HCT116 (cell line): ENCODE measurements around the gene ENTPD5. TPM values are rescaled to one million over a fixed set of nuclear protein-coding genes. Genes with fewer than 3 reads are reported as not detected.

Experiments
- ATAC-seq: fragments of 200-7000 bp; cut with Tn5 transposase; 2 replicates; pipeline ENCODE4 v1.9.1; 2020; ENCODE audit warnings: mild to moderate bottlenecking, moderate library complexity
- BruUV-seq: library from RNA; stranded (reverse); fragments of 400-500 nt; replicated peaks from 2 replicates; lab custom pipeline; 2021; lab: Mats Ljungman, UMichigan
- CTCF ChIA-PET: fragments of 300-600 bp; sonication (Branson Sonifier 250); formaldehyde crosslinking; loops from one replicate; lab custom pipeline; 2021; ENCODE audit warnings: antibody characterized with exemption; lab: Charles Lee
- POLR2A ChIA-PET: fragments of 300-600, 350-600 bp; sonication (Branson Sonifier 250); formaldehyde crosslinking; loops from one replicate; lab custom pipeline; 2021; ENCODE audit warnings: antibody characterized with exemption; lab: Charles Lee
- RAD21 ChIA-PET, 2 experiments: fragments of 300-600 bp; sonication (Branson Sonifier 250); formaldehyde crosslinking; loops; one replicate each; lab custom pipeline; 2023; ENCODE audit warnings: low total read pairs in 2 of 2; ENCODE audit not compliant: uncharacterized antibody in 2 of 2, unreplicated experiment in 2 of 2, low non-redundant PET in 1 of 2; lab: Charles Lee
- DNase-seq: peaks from one replicate; pipeline ENCODE4 v3.0.0-alpha.2; 2010; ENCODE audit warnings: low read depth, low spot score
- H2AFZ ChIP-seq: fragments of 200-600 bp; shearing (Covaris generic), sonication (generic); 2 replicates; pipeline ENCODE4 v1.6.1; 2017; ENCODE audit warnings: low read depth, mixed run types, mixed read lengths, antibody characterized with exemption, low read length; ENCODE audit not compliant: poor library complexity, severe bottlenecking
- H3K27ac ChIP-seq: 2 replicates; pipeline ENCODE4 v1.5.1; 2012; ENCODE audit warnings: low read depth, low read length
- H3K27me3 ChIP-seq: fragments of 200-600 bp; sonication (generic); 2 replicates; pipeline ENCODE4 v1.6.1; 2016; ENCODE audit warnings: mixed run types, low read length, mixed read lengths; ENCODE audit not compliant: insufficient read depth
- H3K36me3 ChIP-seq, 2 experiments: fragments of 200-500 bp in 1 of 2; fragments of 200-600 bp in 1 of 2; sonication (Bioruptor generic) in 1 of 2; sonication (generic) in 1 of 2; 2 replicates each; pipeline versions ENCODE4 v1.5.1 to v1.6.1; 2014 to 2016; ENCODE audit warnings: low read length in 2 of 2, inconsistent platforms in 1 of 2, mixed read lengths in 1 of 2, mixed run types in 1 of 2; ENCODE audit not compliant: insufficient read depth in 2 of 2, control insufficient read depth in 1 of 2
- H3K4me1 ChIP-seq, 2 experiments: fragments of 200-600 bp in 1 of 2; sonication (generic) in 1 of 2; 2 replicates each; pipeline versions ENCODE4 v1.5.1 to v1.6.1; 2012 to 2017; ENCODE audit warnings: low read length in 2 of 2, inconsistent platforms in 1 of 2, mild to moderate bottlenecking in 1 of 2, mixed read lengths in 1 of 2, mixed run types in 1 of 2, moderate library complexity in 1 of 2; ENCODE audit not compliant: insufficient read depth in 2 of 2, control insufficient read depth in 1 of 2
- H3K4me2 ChIP-seq: fragments of 200-600 bp; sonication (generic); 2 replicates; pipeline ENCODE4 v1.6.1; 2017; ENCODE audit warnings: mixed run types, low read length, mixed read lengths
- H3K4me3 ChIP-seq, 2 experiments: fragments of 200-600 bp in 1 of 2; sonication (generic) in 1 of 2; replicated peaks in 1 of 2; 2 replicates each; pipeline ENCODE4 v1.5.1; 2011 to 2016; ENCODE audit warnings: low read length in 2 of 2, control low read depth in 1 of 2, low read depth in 1 of 2, mild to moderate bottlenecking in 1 of 2, mixed read lengths in 1 of 2, mixed run types in 1 of 2
- H3K79me2 ChIP-seq: fragments of 200-600 bp; sonication (generic); 2 replicates; pipeline ENCODE4 v1.6.1; 2017; ENCODE audit warnings: mild to moderate bottlenecking, mixed run types, low read length, moderate library complexity, mixed read lengths; ENCODE audit not compliant: insufficient read depth
- H3K9ac ChIP-seq: fragments of 200-600 bp; sonication (generic); 2 replicates; pipeline ENCODE4 v1.6.1; 2016; ENCODE audit warnings: low read length, mixed read lengths
- H3K9me2 ChIP-seq: fragments of 200-600 bp; sonication (generic), shearing (Covaris generic); 2 replicates; pipeline ENCODE4 v1.6.1; 2017; ENCODE audit warnings: mixed run types, mild to moderate bottlenecking, moderate library complexity; ENCODE audit not compliant: insufficient read depth
- H3K9me3 ChIP-seq, 2 experiments: fragments of 200-500 bp in 1 of 2; fragments of 200-600 bp in 1 of 2; sonication (Bioruptor generic) in 1 of 2; sonication (generic) in 1 of 2; 2 replicates each; pipeline ENCODE4 v1.6.1; 2014 to 2017; ENCODE audit warnings: low read length in 2 of 2, mixed read lengths in 2 of 2, inconsistent platforms in 1 of 2, low read depth in 1 of 2, mild to moderate bottlenecking in 1 of 2, mixed run types in 1 of 2, moderate library complexity in 1 of 2; ENCODE audit not compliant: control insufficient read depth in 1 of 2, insufficient read depth in 1 of 2
- H4K20me1 ChIP-seq: fragments of 200-600 bp; sonication (generic), shearing (Covaris generic); 2 replicates; pipeline ENCODE4 v1.6.1; 2017; ENCODE audit warnings: mixed run types, mild to moderate bottlenecking, moderate library complexity; ENCODE audit not compliant: insufficient read depth
- CBX3 ChIP-seq: IDR thresholded peaks from 2 replicates; pipeline ENCODE4 v1.6.1; 2012; ENCODE audit warnings: low read depth
- CEBPB ChIP-seq: IDR thresholded peaks from 2 replicates; pipeline ENCODE4 v1.6.1; 2012; ENCODE audit warnings: low read depth
- CTCF ChIP-seq, 3 experiments: fragments of 200-600 bp in 1 of 3; sonication (generic) in 1 of 3; IDR thresholded peaks in 2 of 3; conservative IDR thresholded peaks in 1 of 3; 2 replicates each; pipeline ENCODE4 v1.5.1; 2012 to 2017; ENCODE audit warnings: low read depth in 2 of 3, low read length in 2 of 3, antibody characterized with exemption in 1 of 3, borderline replicate concordance in 1 of 3, control low read depth in 1 of 3, mild to moderate bottlenecking in 1 of 3, mixed read lengths in 1 of 3, mixed run types in 1 of 3, moderate library complexity in 1 of 3; ENCODE audit not compliant: insufficient read depth in 1 of 3
- POLR2AphosphoS5 ChIP-seq: IDR thresholded peaks from 2 replicates; pipeline ENCODE4 v1.6.1; 2011; ENCODE audit warnings: mild to moderate bottlenecking, low read depth, low read length, moderate library complexity
- RAD21 ChIP-seq: IDR thresholded peaks from 2 replicates; pipeline ENCODE4 v1.6.1; 2012; ENCODE audit warnings: low read depth, mild to moderate bottlenecking
- SIN3A ChIP-seq: IDR thresholded peaks from 2 replicates; pipeline ENCODE4 v1.6.1; 2012; ENCODE audit warnings: low read depth
- SRF ChIP-seq: IDR thresholded peaks from 2 replicates; pipeline ENCODE4 v1.6.1; 2012; ENCODE audit warnings: low read depth
- intact Hi-C: fragments of 100-400 bp; cut with micrococcal nuclease; formaldehyde crosslinking; loops from 2 replicates; pipeline ENCODE4 v1.10.0; 2022
- total RNA-seq: library from RNA; stranded (reverse); gene quantifications from one replicate; pipeline ENCODE4 v1.2.1, GENCODE V29; 2021; ENCODE audit not compliant: unreplicated experiment
- TF ChIP-seq, protein P1 (sequence below): IDR thresholded peaks from 2 replicates; pipeline ENCODE4 v1.6.1; 2012; ENCODE audit warnings: low read depth

Gene ENTPD5
- total RNA-seq, 1 experiment from 2014 or later = 14.4 TPM

DNA sequence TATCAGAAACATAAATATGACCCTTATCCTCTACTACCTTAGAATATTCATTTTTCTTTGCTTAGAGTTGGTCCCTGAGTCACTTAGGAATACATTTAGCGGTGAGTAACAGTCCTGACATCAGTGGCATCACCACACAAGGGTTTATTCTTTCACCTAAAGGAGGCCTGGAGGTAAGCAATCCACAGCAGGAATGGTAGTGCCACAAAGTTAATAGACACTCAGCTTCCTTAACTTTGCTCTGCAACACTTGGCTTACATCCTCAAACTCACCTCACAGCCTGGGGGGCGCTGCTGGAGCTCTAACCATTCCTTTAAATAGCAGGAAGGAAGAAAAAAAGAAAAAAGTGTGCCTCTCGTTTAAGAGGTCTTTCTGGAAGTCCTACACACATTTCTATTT, 29.2 kb upstream of the ENTPD5 start:
- Histone ChIP-seq H3K27ac (no peak overlapping the region), H3K27me3 (no peaks in the 10 kb centered on the region), H3K4me1 (peaks cover 0 to 6% of the 10 kb centered on the region in 2 experiments; a peak in 2 of 4 replicates), H3K9me2 (no peaks in the 10 kb centered on the region), H3K36me3 (no peaks in the 10 kb centered on the region), H3K79me2 (no peaks in the 10 kb centered on the region), H2AFZ (no peak overlapping the region), H4K20me1 (no peaks in the 10 kb centered on the region), H3K4me2 (no peak overlapping the region), H3K9me3 (no peaks in the 10 kb centered on the region), H3K4me3 (no peak overlapping the region), H3K9ac (no peak overlapping the region)
- ChIA-PET CTCF (interaction anchor here (1.0 to 1.3 kb wide), 4 partner anchors 11 to 22 kb away, joined by 3 to 4 read pairs (median 4); no protein-coding TSS in a partner anchor), POLR2A (no interaction called here), RAD21 (no interaction called here)
- intact Hi-C loops = no loop called here
- ATAC-seq (peak; percentile 70), DNase-seq (peak; percentile 16)
- no TSS peak for BruUV-seq
- TF ChIP-seq RAD21 (peak; percentile 30; the same call in 1 of the 2 replicates), CBX3 (no peak), SIN3A (no peak), SRF (no peak), CEBPB (no peak), POLR2AphosphoS5 (no peak), CTCF (IDR thresholded peaks at IDR 0.05 in 2 of 3, conservative IDR thresholded peaks at IDR 0.05 in 1 of 3; ENCODE audit: borderline replicate concordance in 1 of 3, insufficient read depth in 1 of 3, low read depth in 2 of 3, low read length in 2 of 3) (peak in 2 of 3 experiments; percentile 30 to 37; a peak in 3 of 6 replicates)
- TF ChIP-seq, protein P1, sequence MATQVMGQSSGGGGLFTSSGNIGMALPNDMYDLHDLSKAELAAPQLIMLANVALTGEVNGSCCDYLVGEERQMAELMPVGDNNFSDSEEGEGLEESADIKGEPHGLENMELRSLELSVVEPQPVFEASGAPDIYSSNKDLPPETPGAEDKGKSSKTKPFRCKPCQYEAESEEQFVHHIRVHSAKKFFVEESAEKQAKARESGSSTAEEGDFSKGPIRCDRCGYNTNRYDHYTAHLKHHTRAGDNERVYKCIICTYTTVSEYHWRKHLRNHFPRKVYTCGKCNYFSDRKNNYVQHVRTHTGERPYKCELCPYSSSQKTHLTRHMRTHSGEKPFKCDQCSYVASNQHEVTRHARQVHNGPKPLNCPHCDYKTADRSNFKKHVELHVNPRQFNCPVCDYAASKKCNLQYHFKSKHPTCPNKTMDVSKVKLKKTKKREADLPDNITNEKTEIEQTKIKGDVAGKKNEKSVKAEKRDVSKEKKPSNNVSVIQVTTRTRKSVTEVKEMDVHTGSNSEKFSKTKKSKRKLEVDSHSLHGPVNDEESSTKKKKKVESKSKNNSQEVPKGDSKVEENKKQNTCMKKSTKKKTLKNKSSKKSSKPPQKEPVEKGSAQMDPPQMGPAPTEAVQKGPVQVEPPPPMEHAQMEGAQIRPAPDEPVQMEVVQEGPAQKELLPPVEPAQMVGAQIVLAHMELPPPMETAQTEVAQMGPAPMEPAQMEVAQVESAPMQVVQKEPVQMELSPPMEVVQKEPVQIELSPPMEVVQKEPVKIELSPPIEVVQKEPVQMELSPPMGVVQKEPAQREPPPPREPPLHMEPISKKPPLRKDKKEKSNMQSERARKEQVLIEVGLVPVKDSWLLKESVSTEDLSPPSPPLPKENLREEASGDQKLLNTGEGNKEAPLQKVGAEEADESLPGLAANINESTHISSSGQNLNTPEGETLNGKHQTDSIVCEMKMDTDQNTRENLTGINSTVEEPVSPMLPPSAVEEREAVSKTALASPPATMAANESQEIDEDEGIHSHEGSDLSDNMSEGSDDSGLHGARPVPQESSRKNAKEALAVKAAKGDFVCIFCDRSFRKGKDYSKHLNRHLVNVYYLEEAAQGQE = no peak
- TF ChIP-seq, all 23 proteins: peak for 2
